Calu3 (cell line): ENCODE results near the gene CLASP2. TPM values are rescaled to one million over a fixed set of nuclear protein-coding genes. Genes with fewer than 3 reads are reported as not detected.

Experiments
- BruUV-seq: library from RNA; stranded (reverse); fragments of 400-500 nt; replicated peaks from 2 replicates; lab custom pipeline; 2021; lab: Mats Ljungman, UMichigan
- CTCF ChIA-PET: fragments of 300-600 bp; sonication (Branson Sonifier 250); formaldehyde crosslinking; loops from one replicate; lab custom pipeline; 2022; ENCODE audit warnings: antibody characterized with exemption; lab: Charles Lee
- DNase-seq: peaks from one replicate; pipeline ENCODE4 v3.0.0; 2022
- H3K27ac Mint-ChIP-seq: one replicate; pipeline ENCODE4 v1.8.0; 2022; ENCODE audit warnings: mixed read lengths; ENCODE audit not compliant: unreplicated experiment
- H3K27me3 Mint-ChIP-seq: one replicate; pipeline ENCODE4 v1.8.0; 2022; ENCODE audit warnings: mixed read lengths; ENCODE audit not compliant: unreplicated experiment
- H3K36me3 Mint-ChIP-seq: one replicate; pipeline ENCODE4 v1.8.0; 2022; ENCODE audit warnings: mild to moderate bottlenecking, moderate library complexity, mixed read lengths; ENCODE audit not compliant: insufficient read depth, unreplicated experiment
- H3K4me1 Mint-ChIP-seq: one replicate; pipeline ENCODE4 v1.8.0; 2022; ENCODE audit warnings: mild to moderate bottlenecking, low read depth, mixed read lengths; ENCODE audit not compliant: unreplicated experiment
- H3K4me3 Mint-ChIP-seq: one replicate; pipeline ENCODE4 v1.8.0; 2022; ENCODE audit warnings: mild to moderate bottlenecking, low read depth, moderate library complexity, mixed read lengths; ENCODE audit not compliant: unreplicated experiment
- H3K9me3 Mint-ChIP-seq: one replicate; pipeline ENCODE4 v1.8.0; 2022; ENCODE audit warnings: low read depth, mixed read lengths; ENCODE audit not compliant: unreplicated experiment
- CTCF ChIP-seq: fragments of 200-600 bp; IDR thresholded peaks from one replicate; pipeline ENCODE4 v1.8.0; 2022; ENCODE audit warnings: antibody characterized with exemption; ENCODE audit not compliant: unreplicated experiment
- intact Hi-C: fragments of 100-400 bp; cut with micrococcal nuclease; formaldehyde crosslinking; loops from one replicate; pipeline ENCODE4 v1.10.0; 2022; ENCODE audit not compliant: unreplicated experiment
- total RNA-seq: library from RNA; stranded (reverse); gene quantifications from 2 replicates; pipeline ENCODE4 v1.2.3, GENCODE V29; 2022

The CLASP2 gene
- total RNA-seq, 1 experiment from 2014 or later: 56.4 TPM

GRCh38 chr3:33644582-33644981, 73.5 kb downstream of the CLASP2 start:
- DNase-seq: no peak

GRCh38 chr3:33642806-33643205, 75.2 kb downstream of the CLASP2 start:
- CTCF ChIA-PET: interaction anchor here (1.0 to 1.2 kb wide), 2 partner anchors 9 to 144 kb away, joined by 3 to 4 read pairs; no protein-coding TSS in a partner anchor
- BruUV-seq: no TSS peak
- Mint-ChIP-seq H3K27ac (no peak overlapping the region), H3K4me3 (no peak overlapping the region), H3K4me1 (no peaks in the 10 kb centered on the region), H3K9me3 (no peaks in the 10 kb centered on the region), H3K36me3 (peaks cover 5% of the 10 kb centered on the region), H3K27me3 (no peaks in the 10 kb centered on the region)
- no peak for TF ChIP-seq CTCF
- intact Hi-C loops: no loop called here
- DNase-seq: no peak

More at GRCh38 chr3:33644582-33644981, 73.5 kb downstream of the CLASP2 start:
- H3K27me3 Mint-ChIP-seq: no peaks in the 10 kb centered on the region
- no peak overlapping the region for H3K27ac Mint-ChIP-seq
- intact Hi-C loops: no loop called here
- H3K36me3 Mint-ChIP-seq: peaks cover 5% of the 10 kb centered on the region
- H3K9me3 Mint-ChIP-seq: no peaks in the 10 kb centered on the region
- CTCF ChIA-PET: no interaction called here
- no peaks in the 10 kb centered on the region for H3K4me1 Mint-ChIP-seq
- TF ChIP-seq CTCF: no peak
- no TSS peak for BruUV-seq
- no peak overlapping the region for H3K4me3 Mint-ChIP-seq

GRCh38 chr3:33639889-33640288, 78.2 kb downstream of the CLASP2 start:
- no TSS peak for BruUV-seq
- Mint-ChIP-seq H3K27me3 (no peaks in the 10 kb centered on the region), H3K36me3 (peaks cover 7% of the 10 kb centered on the region), H3K27ac (no peak overlapping the region), H3K4me1 (peaks cover 8% of the 10 kb centered on the region), H3K4me3 (no peak overlapping the region), H3K9me3 (no peaks in the 10 kb centered on the region)
- no peak for DNase-seq
- CTCF ChIA-PET: no interaction called here
- intact Hi-C loops: no loop called here
- no peak for TF ChIP-seq CTCF

GRCh38 chr3:33637482-33637881, 80.6 kb downstream of the CLASP2 start:
- Mint-ChIP-seq H3K9me3 (no peaks in the 10 kb centered on the region), H3K27me3 (no peaks in the 10 kb centered on the region), H3K4me1 (peaks cover 8% of the 10 kb centered on the region), H3K27ac (no peak overlapping the region), H3K4me3 (no peak overlapping the region), H3K36me3 (peaks cover 4% of the 10 kb centered on the region)
- CTCF ChIA-PET: interaction anchor here (1.0 to 1.3 kb wide), 2 partner anchors 102 to 150 kb away, joined by 3 to 7 read pairs; no protein-coding TSS in a partner anchor
- BruUV-seq: no TSS peak
- intact Hi-C loops: no loop called here
- no peak for DNase-seq
- TF ChIP-seq CTCF: no peak
